ENCODE data around the gene THAP4. TPM values are rescaled to one million over a fixed set of nuclear protein-coding genes. Genes with fewer than 3 reads are reported as not detected.
A peak's percentile ranks its signal among the peaks of the same experiment; 100 is the strongest.

THAP4 gene
- total RNA-seq, 1 experiment from 2014 or later, result 88.6 TPM

- TF ChIP-seq, protein P1, sequence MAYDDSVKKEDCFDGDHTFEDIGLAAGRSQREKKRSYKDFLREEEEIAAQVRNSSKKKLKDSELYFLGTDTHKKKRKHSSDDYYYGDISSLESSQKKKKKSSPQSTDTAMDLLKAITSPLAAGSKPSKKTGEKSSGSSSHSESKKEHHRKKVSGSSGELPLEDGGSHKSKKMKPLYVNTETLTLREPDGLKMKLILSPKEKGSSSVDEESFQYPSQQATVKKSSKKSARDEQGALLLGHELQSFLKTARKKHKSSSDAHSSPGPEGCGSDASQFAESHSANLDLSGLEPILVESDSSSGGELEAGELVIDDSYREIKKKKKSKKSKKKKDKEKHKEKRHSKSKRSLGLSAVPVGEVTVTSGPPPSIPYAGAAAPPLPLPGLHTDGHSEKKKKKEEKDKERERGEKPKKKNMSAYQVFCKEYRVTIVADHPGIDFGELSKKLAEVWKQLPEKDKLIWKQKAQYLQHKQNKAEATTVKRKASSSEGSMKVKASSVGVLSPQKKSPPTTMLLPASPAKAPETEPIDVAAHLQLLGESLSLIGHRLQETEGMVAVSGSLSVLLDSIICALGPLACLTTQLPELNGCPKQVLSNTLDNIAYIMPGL (CRISPR knock-in tag; IDR thresholded peaks at IDR 0.05), result peak; percentile 71; the same call in 1 of the 2 replicates
- TF ChIP-seq ZNF263 (CRISPR knock-in tag; IDR thresholded peaks at IDR 0.05; ENCODE audit: low read depth), result 0 out of 2 replicates have a peak, but pooled peaks have one; percentile 14
- TF ChIP-seq ARID4B (CRISPR knock-in tag; IDR thresholded peaks at IDR 0.05; ENCODE audit: borderline replicate concordance), result 0 out of 2 replicates have a peak, but pooled peaks have one; percentile 38
- TF ChIP-seq, protein P2, sequence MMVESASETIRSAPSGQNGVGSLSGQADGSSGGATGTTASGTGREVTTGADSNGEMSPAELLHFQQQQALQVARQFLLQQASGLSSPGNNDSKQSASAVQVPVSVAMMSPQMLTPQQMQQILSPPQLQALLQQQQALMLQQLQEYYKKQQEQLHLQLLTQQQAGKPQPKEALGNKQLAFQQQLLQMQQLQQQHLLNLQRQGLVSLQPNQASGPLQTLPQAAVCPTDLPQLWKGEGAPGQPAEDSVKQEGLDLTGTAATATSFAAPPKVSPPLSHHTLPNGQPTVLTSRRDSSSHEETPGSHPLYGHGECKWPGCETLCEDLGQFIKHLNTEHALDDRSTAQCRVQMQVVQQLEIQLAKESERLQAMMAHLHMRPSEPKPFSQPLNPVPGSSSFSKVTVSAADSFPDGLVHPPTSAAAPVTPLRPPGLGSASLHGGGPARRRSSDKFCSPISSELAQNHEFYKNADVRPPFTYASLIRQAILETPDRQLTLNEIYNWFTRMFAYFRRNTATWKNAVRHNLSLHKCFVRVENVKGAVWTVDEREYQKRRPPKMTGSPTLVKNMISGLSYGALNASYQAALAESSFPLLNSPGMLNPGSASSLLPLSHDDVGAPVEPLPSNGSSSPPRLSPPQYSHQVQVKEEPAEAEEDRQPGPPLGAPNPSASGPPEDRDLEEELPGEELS (CRISPR knock-in tag; IDR thresholded peaks at IDR 0.05), result no peak
- 0 out of 2 replicates have a peak, but pooled peaks have one; percentile 24 for TF ChIP-seq FOXK1 (CRISPR knock-in tag; IDR thresholded peaks at IDR 0.05)
These were observed 77.4 kb downstream of the THAP4 start (continued) for GRCh38 chr2:241559323-241560161.

DNA sequence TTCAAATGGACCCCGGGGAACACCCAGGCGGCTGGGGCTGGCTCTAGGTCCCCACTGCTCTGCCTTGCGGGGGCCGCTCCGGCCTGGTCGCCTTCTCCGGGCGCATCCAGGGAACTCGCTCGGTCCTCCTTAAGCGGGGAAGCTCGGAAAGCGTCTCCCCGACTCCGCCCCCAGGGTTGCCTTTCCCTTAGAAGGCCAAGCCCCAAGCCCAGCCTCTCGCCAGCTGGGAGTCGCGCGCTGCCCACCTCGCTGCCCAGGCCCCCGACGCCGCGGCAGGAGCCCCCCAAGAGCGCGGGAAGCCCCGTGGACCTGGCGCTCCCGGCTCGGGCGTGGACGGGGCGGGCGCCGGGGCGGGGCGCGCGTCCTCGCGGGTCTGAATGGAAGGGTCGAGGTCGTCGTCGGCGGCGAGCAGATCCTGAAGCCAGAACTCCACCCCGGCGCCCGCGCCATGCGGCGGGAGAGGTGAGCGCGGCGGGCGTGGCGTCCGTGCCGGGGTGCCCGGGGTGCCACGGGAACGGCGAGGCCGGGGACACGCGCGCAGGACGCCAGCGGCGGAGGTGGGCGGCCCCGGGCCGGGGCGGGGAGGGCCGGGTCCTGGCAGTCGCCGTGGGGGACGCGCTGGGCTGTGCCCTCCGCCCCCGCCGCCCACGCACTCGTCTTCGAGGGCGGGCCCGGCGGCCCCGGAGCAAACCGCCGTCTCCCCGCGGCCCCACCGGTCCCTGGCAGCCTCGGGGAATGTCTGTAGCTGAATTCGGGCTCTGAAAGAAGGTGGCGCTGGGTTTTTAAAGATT is 78.2 kb downstream of the THAP4 start, which contains the start of gene BOK:
TSS of gene BOK (plus strand) at position 214 of the 791 bp plus-strand sequence. CDS start 739 bp downstream, outside the sequence.
- Mint-ChIP-seq H3K27ac (no peak within 1 kb of the TSS), H3K9me3 (peaks cover 12% of the 10 kb centered on the region), H3K4me1 (peaks cover 39% of the 10 kb centered on the region), H3K27me3 (ENCODE audit: low read depth) (peaks cover 4% of the 10 kb centered on the region; the same call in 1 of the 2 replicates), H3K36me3 (peaks cover 6% of the 10 kb centered on the region), H3K4me3 (peak within 1 kb of the TSS; percentile 68)
- ATAC-seq, result peak; percentile 78
- peak; percentile 88 for DNase-seq (ENCODE audit: low spot score)
- CTCF ChIA-PET, result interaction anchor here (0.6 to 2.3 kb wide), 3 partner anchors 17 to 123 kb away, joined by 4 to 5 read pairs (median 5); no protein-coding TSS in a partner anchor
- POLR2A ChIA-PET, result interaction anchor here (2.1 kb wide), 1 partner anchor 52 kb away, joined by 6 read pairs; no protein-coding TSS in a partner anchor
- TF ChIP-seq ZNF121 (CRISPR knock-in tag; IDR thresholded peaks at IDR 0.05) (no peak), TEAD1 (CRISPR knock-in tag; IDR thresholded peaks at IDR 0.05) (no peak), IRF1 (CRISPR knock-in tag; IDR thresholded peaks at IDR 0.05) (no peak), ETV6 (CRISPR knock-in tag; IDR thresholded peaks at IDR 0.05) (0 out of 2 replicates have a peak, but pooled peaks have one; percentile 20), HMGA2 (CRISPR knock-in tag; IDR thresholded peaks at IDR 0.05) (no peak), AFF4 (CRISPR knock-in tag; IDR thresholded peaks at IDR 0.05; ENCODE audit: borderline replicate concordance) (no peak), USF2 (CRISPR knock-in tag; IDR thresholded peaks at IDR 0.05) (peak; percentile 44; the same call in 1 of the 2 replicates), SP1 (CRISPR knock-in tag; conservative IDR thresholded peaks at IDR 0.05) (peak; percentile 65), GABPB1 (CRISPR knock-in tag; IDR thresholded peaks at IDR 0.05) (0 out of 2 replicates have a peak, but pooled peaks have one; percentile 7)
- TF ChIP-seq, protein P2 (CRISPR knock-in tag; IDR thresholded peaks at IDR 0.05), result 0 out of 2 replicates have a peak, but pooled peaks have one; percentile 22

Measured in WTC11 (cell line).